ENCODE data around the gene RGS9.
"Not testable (repeated sequence)": the region's sequence is repeated elsewhere in the genome, so short reads cannot be mapped to it uniquely, and the experiment has no call there.

RGS9 gene

GRCh38 chr17:65116515-65116914 lies 20.7 kb upstream of the RGS9 start:
- FAIRE-seq, result not testable (repeated sequence)

GRCh38 chr17:65117384-65118035 lies 19.7 kb upstream of the RGS9 start:
- no peak for FAIRE-seq

- no peak for FAIRE-seq
Measured at GRCh38 chr17:65121368-65121767, 15.8 kb upstream of the RGS9 start.

- no peak for FAIRE-seq
Measured at GRCh38 chr17:65121916-65122806, 15.0 kb upstream of the RGS9 start.

GRCh38 chr17:65122836-65123756 lies 14.1 kb upstream of the RGS9 start:
- FAIRE-seq, result no peak

- no peak for FAIRE-seq
Measured at GRCh38 chr17:65123757-65124675, 13.2 kb upstream of the RGS9 start.

- no peak for FAIRE-seq
Measured at GRCh38 chr17:65130832-65131231, 6.3 kb upstream of the RGS9 start.

- no peak for FAIRE-seq
Measured at GRCh38 chr17:65131240-65131639, 5.9 kb upstream of the RGS9 start.

- FAIRE-seq, result no peak
Measured at GRCh38 chr17:65131946-65132345, 5.2 kb upstream of the RGS9 start.

- FAIRE-seq, result no peak
Measured at GRCh38 chr17:65134035-65134434, 3.1 kb upstream of the RGS9 start.

- FAIRE-seq, result no peak
Measured at GRCh38 chr17:65139101-65139764, 2.1 kb downstream of the RGS9 start.

GRCh38 chr17:65142247-65142646 lies 5.1 kb downstream of the RGS9 start:
- FAIRE-seq, result peak; percentile 53

GRCh38 chr17:65143889-65144604 lies 6.9 kb downstream of the RGS9 start:
- no peak for FAIRE-seq

GRCh38 chr17:65145743-65146142 lies 8.6 kb downstream of the RGS9 start:
- FAIRE-seq, result no peak

- peak; percentile 77 for FAIRE-seq
Measured at GRCh38 chr17:65147955-65148354, 10.8 kb downstream of the RGS9 start.

GRCh38 chr17:65154770-65155589 lies 17.8 kb downstream of the RGS9 start:
- FAIRE-seq, result no peak

- no peak for FAIRE-seq
Measured at GRCh38 chr17:65155622-65156021, 18.5 kb downstream of the RGS9 start.

- FAIRE-seq, result no peak
Measured at GRCh38 chr17:65156185-65156834, 19.1 kb downstream of the RGS9 start.

- FAIRE-seq, result no peak
Measured at GRCh38 chr17:65156835-65157565, 19.8 kb downstream of the RGS9 start.
